H9 (cell line): ENCODE measurements around the gene PRR14. TPM values are rescaled to one million over a fixed set of nuclear protein-coding genes. Genes with fewer than 3 reads are reported as not detected.

ENCODE experiments used
- DNase-seq: peaks from one replicate; pipeline ENCODE4 v3.0.0-alpha.2; 2017
- H2AFZ ChIP-seq: one replicate; pipeline ENCODE4 v1.6.1; 2013; ENCODE audit warnings: mild to moderate bottlenecking, low read length, control low read depth, moderate library complexity
- H2AK5ac ChIP-seq: 2 replicates; pipeline ENCODE4 v1.6.1; 2013; ENCODE audit warnings: low read length, control low read depth, mixed read lengths; ENCODE audit not compliant: insufficient read length
- H2BK120ac ChIP-seq: one replicate; pipeline ENCODE4 v1.6.1; 2013; ENCODE audit warnings: low read depth, mild to moderate bottlenecking, low read length, control low read depth, inconsistent platforms; ENCODE audit not compliant: poor library complexity, severe bottlenecking
- H2BK12ac ChIP-seq: 2 replicates; pipeline ENCODE4 v1.6.1; 2013; ENCODE audit warnings: low read length, control low read depth, mixed read lengths, low read depth; ENCODE audit not compliant: insufficient read length
- H2BK15ac ChIP-seq: 2 replicates; pipeline ENCODE4 v1.6.1; 2013; ENCODE audit warnings: low read depth, low read length, control low read depth
- H2BK20ac ChIP-seq: one replicate; pipeline ENCODE4 v1.6.1; 2013; ENCODE audit warnings: low read depth, mild to moderate bottlenecking, low read length, control low read depth, inconsistent platforms; ENCODE audit not compliant: poor library complexity, severe bottlenecking
- H2BK5ac ChIP-seq: 2 replicates; pipeline ENCODE4 v1.6.1; 2013; ENCODE audit warnings: low read length, control low read depth, mixed read lengths; ENCODE audit not compliant: insufficient read length
- H3K14ac ChIP-seq: 2 replicates; pipeline ENCODE4 v1.6.1; 2013; ENCODE audit warnings: low read length, control low read depth; ENCODE audit not compliant: insufficient read depth
- H3K18ac ChIP-seq: 2 replicates; pipeline ENCODE4 v1.6.1; 2013; ENCODE audit warnings: low read depth, mild to moderate bottlenecking, mixed read lengths, low read length, control low read depth; ENCODE audit not compliant: insufficient read length
- H3K23ac ChIP-seq: 2 replicates; pipeline ENCODE4 v1.6.1; 2013; ENCODE audit warnings: low read length, control low read depth, mixed read lengths, low read depth; ENCODE audit not compliant: insufficient read length
- H3K23me2 ChIP-seq: 2 replicates; pipeline ENCODE4 v1.6.1; 2013; ENCODE audit warnings: low read depth, mild to moderate bottlenecking, mixed read lengths, low read length, control low read depth; ENCODE audit not compliant: insufficient read length, poor library complexity, severe bottlenecking
- H3K27ac ChIP-seq: 2 replicates; pipeline ENCODE4 v1.5.1; 2013; ENCODE audit warnings: low read length, control low read depth, mixed read lengths, low read depth; ENCODE audit not compliant: insufficient read length
- H3K27me3 ChIP-seq: 2 replicates; pipeline ENCODE4 v1.6.1; 2013; ENCODE audit warnings: low read length, control low read depth, inconsistent platforms; ENCODE audit not compliant: insufficient read depth
- H3K4ac ChIP-seq: 2 replicates; pipeline ENCODE4 v1.6.1; 2013; ENCODE audit warnings: low read depth, mild to moderate bottlenecking, control low read depth, inconsistent platforms, low read length, moderate library complexity
- H3K4me1 ChIP-seq: 2 replicates; pipeline ENCODE4 v1.6.1; 2013; ENCODE audit warnings: low read length, control low read depth, inconsistent platforms; ENCODE audit not compliant: insufficient read depth
- H3K4me2 ChIP-seq: 2 replicates; pipeline ENCODE4 v1.6.1; 2013; ENCODE audit warnings: low read length, control low read depth, mixed read lengths; ENCODE audit not compliant: insufficient read length, insufficient read depth
- H3K56ac ChIP-seq: 2 replicates; pipeline ENCODE4 v1.6.1; 2013; ENCODE audit warnings: low read depth, mild to moderate bottlenecking, mixed read lengths, low read length, control low read depth; ENCODE audit not compliant: insufficient read length
- H3K79me1 ChIP-seq: 2 replicates; pipeline ENCODE4 v1.6.1; 2013; ENCODE audit warnings: low read depth, mild to moderate bottlenecking, moderate library complexity, low read length, control low read depth, inconsistent platforms; ENCODE audit not compliant: insufficient read depth, poor library complexity, severe bottlenecking
- H3K79me2 ChIP-seq: 2 replicates; pipeline ENCODE4 v1.6.1; 2013; ENCODE audit warnings: low read length, control low read depth, inconsistent platforms; ENCODE audit not compliant: insufficient read depth
- H3K9ac ChIP-seq: 2 replicates; pipeline ENCODE4 v1.6.1; 2013; ENCODE audit warnings: low read length, control low read depth, mixed read lengths; ENCODE audit not compliant: insufficient read length; ENCODE audit errors: extremely low read depth
- H3K9me3 ChIP-seq: one replicate; pipeline ENCODE4 v1.6.1; 2013; ENCODE audit warnings: low read depth, low read length, inconsistent platforms; ENCODE audit not compliant: control insufficient read depth
- H3T11ph ChIP-seq: one replicate; pipeline ENCODE4 v1.6.1; 2013; ENCODE audit warnings: mild to moderate bottlenecking, low read length, control low read depth, inconsistent platforms
- H4K20me1 ChIP-seq: one replicate; pipeline ENCODE4 v1.6.1; 2013; ENCODE audit not compliant: control insufficient read depth, insufficient read length, insufficient read depth
- H4K5ac ChIP-seq: 2 replicates; pipeline ENCODE4 v1.6.1; 2013; ENCODE audit warnings: low read depth, mild to moderate bottlenecking, mixed read lengths, low read length, control low read depth; ENCODE audit not compliant: insufficient read length
- H4K8ac ChIP-seq: replicated peaks from 2 replicates; pipeline ENCODE4 v1.6.1; 2013; ENCODE audit warnings: low read length, control low read depth, mixed read lengths, low read depth; ENCODE audit not compliant: insufficient read length
- H4K91ac ChIP-seq: 2 replicates; pipeline ENCODE4 v1.6.1; 2013; ENCODE audit warnings: low read depth, mild to moderate bottlenecking, moderate library complexity, mixed read lengths, low read length, control low read depth; ENCODE audit not compliant: insufficient read length
- H3K27ac Mint-ChIP-seq, 3 experiments: 2 replicates in 2 of 3; 3 replicates in 1 of 3; pipeline ENCODE4 v1.8.0; 2020 to 2021; ENCODE audit warnings: mixed read lengths in 3 of 3, mild to moderate bottlenecking in 1 of 3, moderate library complexity in 1 of 3
- H3K27me3 Mint-ChIP-seq: 2 replicates; pipeline ENCODE4 v1.8.0; 2021; ENCODE audit warnings: low read depth, mild to moderate bottlenecking, moderate library complexity, mixed read lengths
- H3K36me3 Mint-ChIP-seq, 3 experiments: 2 replicates in 2 of 3; 3 replicates in 1 of 3; pipeline ENCODE4 v1.8.0; 2020 to 2021; ENCODE audit warnings: low read depth in 3 of 3, mixed read lengths in 3 of 3; ENCODE audit not compliant: insufficient read depth in 1 of 3
- H3K4me1 Mint-ChIP-seq, 2 experiments: 2 replicates each; pipeline ENCODE4 v1.8.0; 2020; ENCODE audit warnings: mixed read lengths in 2 of 2
- H3K4me3 Mint-ChIP-seq, 2 experiments: 2 replicates in 1 of 2; 3 replicates in 1 of 2; pipeline ENCODE4 v1.8.0; 2020 to 2021; ENCODE audit warnings: mild to moderate bottlenecking in 2 of 2, mixed read lengths in 2 of 2, moderate library complexity in 1 of 2
- H3K9me3 Mint-ChIP-seq, 2 experiments: 2 replicates in 1 of 2; 3 replicates in 1 of 2; pipeline ENCODE4 v1.8.0; 2020; ENCODE audit warnings: mild to moderate bottlenecking in 2 of 2, mixed read lengths in 2 of 2, moderate library complexity in 1 of 2
- WGBS: extraction: QIAGEN DNeasy Blood & Tissue Kit; methylation state at CpG from one replicate; pipeline ENCODE4 v1.1.7; 2013; ENCODE audit warnings: missing lambda C conversion rate, low lambda C conversion rate, mixed read lengths; ENCODE audit not compliant: insufficient read length; ENCODE audit errors: extremely low coverage; 5-methylcytosine and 5-hydroxymethylcytosine counted together
- total RNA-seq: library from RNA; stranded (reverse); gene quantifications from 2 replicates; pipeline ENCODE4 v1.2.1, GENCODE V29; 2021
- TF ChIP-seq, protein P1 (sequence below): fragments of 200-600 bp; sonication (generic); conservative IDR thresholded peaks from 3 replicates; pipeline ENCODE4 v1.8.0; 2021; ENCODE audit warnings: antibody characterized with exemption, mild to moderate bottlenecking

Gene PRR14
- total RNA-seq, 1 experiment from 2014 or later = 11.6 TPM

DNA sequence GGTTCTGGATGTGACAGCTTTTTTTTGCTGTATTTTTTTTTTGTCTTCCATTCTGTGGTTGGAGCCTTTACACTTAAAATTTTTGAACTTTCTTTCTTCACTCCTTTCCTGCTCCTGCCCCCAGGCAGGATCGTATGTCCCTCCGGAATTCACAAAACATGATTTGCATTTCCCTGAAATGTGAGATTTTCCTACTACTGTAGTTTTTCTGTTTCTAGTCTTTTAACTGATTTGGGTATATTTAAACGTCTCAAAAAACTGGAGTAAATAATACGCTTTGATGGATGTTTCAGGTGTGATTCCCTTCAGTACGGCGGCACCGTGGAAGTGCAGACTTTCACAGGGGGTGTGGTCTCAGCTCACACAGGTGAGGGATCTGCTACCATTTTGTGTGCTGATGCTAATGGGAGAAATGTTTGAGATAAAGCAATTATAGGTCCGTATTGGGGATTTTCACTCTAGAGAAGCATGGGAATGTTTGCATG, 48.9 kb downstream of the PRR14 start:
- peak overlapping the region; percentile 59 for H3K9ac ChIP-seq
- peaks cover 9% of the 10 kb centered on the region for H3K23me2 ChIP-seq
- WGBS = no CpG with 5 or more reads among the region's 8 CpGs
- H3K27ac ChIP-seq = no peak overlapping the region
- H3K27me3 Mint-ChIP-seq = peaks cover 32% of the 10 kb centered on the region
- H4K5ac ChIP-seq = no peak overlapping the region
- H3K79me1 ChIP-seq = peaks cover 7% of the 10 kb centered on the region
- H3K27me3 ChIP-seq = peaks cover 10% of the 10 kb centered on the region; the same call in 1 of the 2 replicates
- H3K14ac ChIP-seq = no peak overlapping the region
- H3K4me3 Mint-ChIP-seq = peak overlapping the region; percentile 91 to 97
- no peak overlapping the region for H2AK5ac ChIP-seq
- no peak overlapping the region for H2BK20ac ChIP-seq
- H3K56ac ChIP-seq = no peak overlapping the region
- H3K9me3 Mint-ChIP-seq = no peaks in the 10 kb centered on the region
- H4K91ac ChIP-seq = no peak overlapping the region
- H3K9me3 ChIP-seq = no peaks in the 10 kb centered on the region
- H3K23ac ChIP-seq = no peak overlapping the region
- no peak overlapping the region for H4K8ac ChIP-seq
- no peak overlapping the region for H2BK120ac ChIP-seq
- H2BK5ac ChIP-seq = no peak overlapping the region
- peaks cover 14 to 19% of the 10 kb centered on the region in 2 experiments for H3K4me1 Mint-ChIP-seq
- no peak for DNase-seq
- TF ChIP-seq, protein P1, sequence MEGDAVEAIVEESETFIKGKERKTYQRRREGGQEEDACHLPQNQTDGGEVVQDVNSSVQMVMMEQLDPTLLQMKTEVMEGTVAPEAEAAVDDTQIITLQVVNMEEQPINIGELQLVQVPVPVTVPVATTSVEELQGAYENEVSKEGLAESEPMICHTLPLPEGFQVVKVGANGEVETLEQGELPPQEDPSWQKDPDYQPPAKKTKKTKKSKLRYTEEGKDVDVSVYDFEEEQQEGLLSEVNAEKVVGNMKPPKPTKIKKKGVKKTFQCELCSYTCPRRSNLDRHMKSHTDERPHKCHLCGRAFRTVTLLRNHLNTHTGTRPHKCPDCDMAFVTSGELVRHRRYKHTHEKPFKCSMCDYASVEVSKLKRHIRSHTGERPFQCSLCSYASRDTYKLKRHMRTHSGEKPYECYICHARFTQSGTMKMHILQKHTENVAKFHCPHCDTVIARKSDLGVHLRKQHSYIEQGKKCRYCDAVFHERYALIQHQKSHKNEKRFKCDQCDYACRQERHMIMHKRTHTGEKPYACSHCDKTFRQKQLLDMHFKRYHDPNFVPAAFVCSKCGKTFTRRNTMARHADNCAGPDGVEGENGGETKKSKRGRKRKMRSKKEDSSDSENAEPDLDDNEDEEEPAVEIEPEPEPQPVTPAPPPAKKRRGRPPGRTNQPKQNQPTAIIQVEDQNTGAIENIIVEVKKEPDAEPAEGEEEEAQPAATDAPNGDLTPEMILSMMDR = no peak
- peak overlapping the region; percentile 16 to 99 (median 99); a peak in 6 of 7 replicates for H3K27ac Mint-ChIP-seq
- H3K4me1 ChIP-seq = peaks cover 3% of the 10 kb centered on the region; the same call in 1 of the 2 replicates
- no peak overlapping the region for H2AFZ ChIP-seq
- H2BK12ac ChIP-seq = no peak overlapping the region
- peaks cover 2% of the 10 kb centered on the region for H4K20me1 ChIP-seq
- no peak overlapping the region for H3K4ac ChIP-seq
- peak overlapping the region; percentile 95 for H3K4me2 ChIP-seq
- H3K36me3 Mint-ChIP-seq = peaks cover 16 to 44% (median 39%) of the 10 kb centered on the region in 3 experiments
- H3K18ac ChIP-seq = no peak overlapping the region
- H2BK15ac ChIP-seq = no peak overlapping the region
- H3K79me2 ChIP-seq = peaks cover 9% of the 10 kb centered on the region; the same call in 1 of the 2 replicates
- no peak overlapping the region for H3T11ph ChIP-seq
